Stimulated activated CD8-positive, alpha-beta memory T cell treated with anti-CD3 and anti-CD28 coated beads, Interleukin-4, amount 100 ng/mL, for 48 hours (primary cell): ENCODE measurements around the gene SLC8A1.

Experiments used
- DNase-seq: peaks from one replicate; pipeline ENCODE4 v3.0.0-alpha.2; 2020

SLC8A1 gene

DNA sequence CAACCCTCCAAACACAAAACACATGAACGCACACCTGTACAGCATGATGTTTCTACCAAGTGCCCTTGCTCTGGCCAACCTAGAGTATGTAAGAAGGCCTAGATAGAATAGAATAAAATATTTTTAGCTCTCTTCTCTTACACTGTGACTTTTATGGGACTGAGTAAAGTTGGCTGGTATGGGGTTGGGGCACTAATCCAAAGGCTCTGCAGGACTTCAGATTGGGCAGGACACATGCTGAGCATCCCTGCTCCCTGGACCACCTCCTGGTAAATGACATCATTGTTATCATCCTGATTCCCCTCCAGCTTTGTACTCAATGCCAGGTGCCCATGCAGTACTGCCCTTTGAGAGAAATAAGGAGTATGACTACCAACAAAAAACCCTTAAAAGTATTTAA lies 322.2 kb downstream of the SLC8A1 start:
- no peak for DNase-seq

DNA sequence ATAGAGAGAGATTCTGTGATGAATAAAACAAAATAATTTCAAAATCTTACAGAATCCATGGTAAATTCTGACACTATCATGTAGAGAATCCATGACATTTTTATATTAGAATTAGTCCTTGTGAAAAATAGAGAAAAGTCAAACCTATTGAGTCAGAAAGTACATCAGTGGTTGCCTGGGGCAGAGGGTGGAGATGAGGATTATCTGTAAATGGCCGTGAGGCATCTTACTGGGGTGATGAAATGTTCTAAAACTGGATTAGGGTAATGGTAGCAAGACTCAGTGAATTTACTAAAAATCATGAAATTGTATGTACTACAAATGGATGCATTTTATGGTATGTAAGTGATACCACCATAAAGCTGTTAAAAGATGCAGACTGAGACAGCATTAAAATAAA lies 323.1 kb downstream of the SLC8A1 start:
- DNase-seq, result no peak

DNA sequence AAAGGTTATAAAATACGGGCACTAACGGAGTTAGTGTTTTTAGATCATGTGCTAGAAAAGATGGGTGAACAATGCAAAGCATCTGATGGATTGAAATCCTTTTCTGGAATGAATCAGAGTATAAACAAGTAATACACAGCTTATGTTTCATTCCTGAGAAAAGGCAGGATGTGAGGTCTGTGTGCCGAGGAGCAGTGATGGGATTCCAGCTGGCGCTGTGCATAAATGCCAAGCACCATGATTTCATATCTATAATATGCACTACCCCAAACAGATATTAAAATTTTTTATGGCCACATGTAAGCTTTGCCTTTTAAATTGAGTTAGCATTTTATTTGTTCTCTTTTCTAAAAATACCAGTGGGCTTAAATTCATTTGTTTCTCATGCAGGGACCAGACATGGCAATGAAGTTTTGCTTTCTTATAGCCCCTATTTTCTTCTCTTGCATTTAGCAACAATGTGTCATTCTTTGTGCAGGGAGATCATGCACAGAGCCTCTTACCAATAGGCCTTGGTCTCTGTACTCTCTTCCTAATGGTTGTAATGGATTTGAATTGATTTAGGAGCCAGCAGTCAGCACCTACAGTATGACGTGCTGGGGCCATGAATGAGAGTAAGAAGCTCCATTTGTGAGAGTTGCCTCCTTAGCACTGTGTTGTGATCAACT lies 323.9 kb downstream of the SLC8A1 start:
- DNase-seq, result no peak

DNA sequence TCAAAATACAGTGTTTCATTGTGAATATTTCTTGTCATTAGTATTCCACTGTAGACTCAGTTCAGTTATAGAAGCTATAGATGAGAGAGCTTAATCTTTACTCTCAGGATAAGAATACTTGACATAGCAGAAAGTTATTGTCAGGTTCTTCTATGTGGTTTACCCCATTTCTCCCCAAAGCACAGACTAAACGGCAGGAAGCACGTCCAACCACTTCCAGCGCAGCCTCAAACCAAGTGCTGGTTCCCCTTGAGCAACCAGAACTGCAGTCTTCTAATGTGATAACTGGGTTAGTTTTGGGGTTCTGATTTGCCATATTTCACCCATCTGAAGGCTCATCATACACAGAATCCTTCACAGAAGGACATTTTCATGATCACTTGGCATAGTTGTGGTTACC lies 324.7 kb downstream of the SLC8A1 start:
- DNase-seq, result no peak

DNA sequence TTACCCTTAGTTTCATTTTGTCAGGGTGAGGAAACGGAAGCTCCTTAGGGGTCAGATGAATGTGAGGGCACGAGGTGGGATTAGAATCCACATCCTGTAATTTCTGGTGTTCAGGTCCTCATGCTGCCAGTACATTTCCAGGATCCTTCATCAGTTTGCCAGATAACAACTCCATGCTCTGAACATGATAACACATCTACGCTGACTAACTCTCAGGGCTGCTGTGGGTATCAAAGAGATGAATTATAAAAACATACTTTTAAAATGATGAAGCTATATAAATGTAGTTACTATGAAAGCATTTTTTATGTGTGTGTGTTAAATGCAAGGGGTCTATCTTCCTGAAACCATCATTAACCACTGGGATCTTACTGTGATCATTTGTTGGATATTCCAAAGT lies 325.9 kb downstream of the SLC8A1 start:
- no peak for DNase-seq

DNA sequence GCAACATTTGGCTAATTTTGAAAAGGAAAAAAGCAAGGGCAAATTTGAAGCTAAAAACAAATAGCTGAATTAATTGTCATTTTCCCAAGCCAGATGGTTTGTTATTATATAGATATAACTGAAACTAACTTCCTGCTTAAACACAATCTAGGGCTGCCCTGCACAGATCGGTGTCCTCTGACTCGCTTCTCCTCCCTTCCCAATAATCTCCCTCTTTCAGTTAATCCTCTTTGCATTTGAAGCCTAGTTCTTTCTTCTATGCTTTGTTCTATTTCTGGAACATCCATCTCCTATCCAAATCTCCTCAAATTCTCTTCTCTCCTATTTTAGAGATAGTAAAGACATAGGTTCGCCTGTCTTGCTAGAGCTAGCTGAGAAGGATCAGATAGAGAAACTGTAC lies 328.1 kb downstream of the SLC8A1 start:
- DNase-seq, result no peak

DNA sequence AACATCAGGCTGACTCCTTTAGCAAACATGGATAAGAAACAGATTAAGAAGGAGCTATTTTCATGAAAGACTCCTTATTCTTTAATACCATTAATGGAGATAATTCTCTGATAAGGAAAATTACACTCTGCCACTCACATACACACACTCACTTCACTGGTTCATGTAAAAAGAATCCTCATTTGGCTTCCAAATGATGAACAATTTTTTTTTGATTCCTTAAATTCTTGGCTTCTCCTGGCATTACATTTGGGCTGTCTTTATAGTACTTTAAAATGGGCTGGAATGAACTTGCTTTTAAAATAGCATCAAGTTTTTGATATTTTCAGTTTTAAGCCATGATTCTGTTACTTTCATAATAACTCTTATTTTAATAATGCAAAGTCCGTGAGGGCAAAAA lies 328.6 kb downstream of the SLC8A1 start:
- DNase-seq, result no peak

DNA sequence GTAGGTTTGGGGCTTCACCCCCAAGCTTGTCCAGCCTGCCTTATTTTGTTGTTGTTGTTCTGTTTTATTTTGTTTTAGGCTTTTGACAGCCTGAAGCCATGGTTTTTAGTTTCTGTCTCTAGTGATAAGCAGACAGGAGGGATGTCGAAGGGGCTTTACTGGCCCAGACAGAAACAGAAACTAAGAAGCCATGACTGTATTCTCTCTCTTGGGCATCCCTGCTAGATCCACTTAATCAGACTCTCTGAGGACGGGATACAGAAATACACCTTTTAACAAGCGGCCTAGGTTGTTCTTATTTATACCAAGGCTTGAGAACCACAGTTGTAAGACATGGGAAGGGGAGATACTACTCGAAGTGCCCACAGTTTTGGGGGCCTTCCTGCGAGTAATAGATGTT lies 330.9 kb downstream of the SLC8A1 start:
- no peak for DNase-seq

DNA sequence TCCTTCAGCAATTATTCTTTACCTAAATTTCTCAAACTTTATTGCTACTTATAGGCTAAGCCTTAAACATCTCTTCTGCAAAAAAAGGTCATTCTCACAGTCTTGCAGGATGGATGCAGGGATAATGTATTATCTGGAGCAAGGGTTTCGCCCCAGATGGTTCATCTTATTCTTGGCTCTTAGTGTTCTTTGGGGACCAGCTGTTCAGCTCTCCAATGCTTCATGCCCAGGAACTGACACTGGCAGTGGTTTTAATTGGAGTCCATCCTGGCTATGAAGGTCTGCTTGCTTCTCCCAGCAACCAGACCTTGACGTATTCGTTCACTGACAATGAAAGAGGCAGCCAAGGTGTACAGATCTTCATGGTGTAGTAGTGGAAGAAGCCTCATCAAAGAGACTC lies 331.9 kb downstream of the SLC8A1 start:
- DNase-seq, result no peak

DNA sequence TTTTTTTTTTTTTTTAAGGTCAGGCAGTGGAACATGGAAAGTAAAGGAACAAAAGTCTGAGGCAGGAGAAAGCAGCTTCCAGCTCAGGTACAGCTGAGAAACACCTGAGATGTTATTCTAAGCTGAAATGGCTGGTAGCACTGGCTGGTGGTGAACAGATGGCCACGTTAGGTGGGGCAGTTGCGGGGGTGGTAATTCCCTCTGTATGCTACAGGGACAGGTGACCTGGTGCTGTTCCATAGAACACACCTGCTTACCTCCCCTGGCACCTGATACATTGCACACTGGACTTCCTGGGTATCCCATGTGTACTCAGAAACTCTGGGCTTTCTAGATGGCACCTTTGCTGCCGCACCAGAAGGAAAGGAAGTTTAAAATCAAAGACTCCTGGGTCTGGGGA lies 333.3 kb downstream of the SLC8A1 start:
- no peak for DNase-seq

DNA sequence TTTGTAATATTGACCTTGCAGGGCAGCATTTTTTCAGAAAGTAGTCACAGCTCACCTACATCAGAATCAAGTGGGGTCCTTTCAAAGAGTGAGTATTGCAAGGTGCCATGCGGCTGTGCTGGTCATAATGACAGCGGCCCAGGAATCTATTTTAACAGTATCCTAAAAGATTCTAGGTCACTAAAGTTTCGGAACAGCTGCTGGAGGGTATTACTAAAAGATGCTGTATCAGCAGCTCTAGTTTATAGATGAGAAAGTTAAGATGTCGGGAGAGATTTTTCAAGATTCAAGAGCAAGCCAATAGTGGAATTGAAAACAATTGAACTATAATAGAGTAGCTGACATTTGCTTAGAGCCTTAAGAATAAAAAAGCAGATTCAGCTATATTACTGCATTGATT lies 336.0 kb downstream of the SLC8A1 start:
- no peak for DNase-seq

DNA sequence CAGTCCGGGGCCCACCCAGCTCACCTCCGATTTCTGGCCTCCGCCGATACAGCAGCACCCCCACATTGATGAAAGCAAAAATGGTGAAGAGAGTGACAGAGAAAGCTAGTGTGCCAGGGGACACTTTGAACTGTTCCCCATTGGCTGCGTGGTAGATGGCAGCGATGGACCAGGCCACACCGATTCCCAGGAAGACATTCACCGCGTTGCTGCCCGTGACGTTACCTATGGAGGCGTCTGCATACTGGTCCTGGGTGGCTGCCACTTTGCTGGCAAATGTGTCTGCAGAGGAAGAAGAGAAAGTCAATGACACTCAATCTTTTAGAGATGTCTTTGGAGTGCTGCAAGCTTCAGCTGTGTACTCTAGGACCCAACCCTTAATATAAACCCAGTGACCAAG lies 336.5 kb downstream of the SLC8A1 start:
- DNase-seq, result no peak

DNA sequence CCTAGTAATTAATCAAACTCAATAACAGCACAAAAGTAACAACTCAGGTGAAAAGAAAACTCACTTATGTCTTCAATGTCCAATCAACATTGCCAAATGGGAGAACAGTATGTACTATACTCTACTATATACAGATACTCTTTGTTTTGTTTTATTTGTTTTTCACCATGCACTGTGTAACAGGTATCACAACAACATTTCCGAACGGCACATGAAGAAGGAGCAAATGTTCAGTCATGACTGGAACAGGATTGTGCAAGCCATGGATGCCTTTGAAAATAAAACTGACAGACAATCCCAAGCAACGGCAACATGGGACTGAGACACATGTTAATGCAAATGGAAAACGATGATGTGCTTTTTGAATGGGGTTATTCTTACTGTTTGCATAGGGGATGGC lies 337.9 kb downstream of the SLC8A1 start:
- DNase-seq, result no peak

DNA sequence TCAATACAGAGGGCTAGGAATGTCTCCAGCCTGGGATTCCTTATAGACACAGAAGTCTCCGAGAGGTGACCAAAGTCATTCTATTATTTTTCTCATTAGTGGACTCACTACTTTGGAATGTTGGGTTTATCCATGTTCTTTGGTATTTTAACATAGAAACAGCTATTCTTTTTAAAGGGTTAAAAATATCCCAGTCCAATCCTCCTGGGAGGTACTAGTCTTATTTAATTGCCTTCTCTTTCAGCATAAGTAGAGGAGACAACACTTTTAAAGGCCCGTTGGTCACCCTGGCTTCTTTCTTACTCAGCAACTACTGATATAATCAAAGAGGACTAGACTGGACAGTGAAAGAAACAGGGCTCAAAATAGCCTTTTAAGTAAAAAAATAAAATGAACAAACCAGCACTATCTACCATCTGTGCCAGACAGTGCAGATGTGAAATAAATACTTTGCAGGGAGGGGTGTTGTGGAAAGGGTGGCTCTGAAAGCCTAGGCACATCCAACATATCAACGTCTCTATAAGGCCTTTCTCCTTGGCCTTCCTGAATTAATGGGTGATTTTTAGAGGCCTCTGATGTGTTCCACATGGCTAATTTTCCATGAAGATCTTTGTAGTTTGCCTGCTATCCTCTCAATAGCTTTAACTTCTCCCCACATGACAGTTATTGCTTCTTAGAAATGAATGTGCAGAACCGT lies 338.5 kb downstream of the SLC8A1 start:
- no peak for DNase-seq

DNA sequence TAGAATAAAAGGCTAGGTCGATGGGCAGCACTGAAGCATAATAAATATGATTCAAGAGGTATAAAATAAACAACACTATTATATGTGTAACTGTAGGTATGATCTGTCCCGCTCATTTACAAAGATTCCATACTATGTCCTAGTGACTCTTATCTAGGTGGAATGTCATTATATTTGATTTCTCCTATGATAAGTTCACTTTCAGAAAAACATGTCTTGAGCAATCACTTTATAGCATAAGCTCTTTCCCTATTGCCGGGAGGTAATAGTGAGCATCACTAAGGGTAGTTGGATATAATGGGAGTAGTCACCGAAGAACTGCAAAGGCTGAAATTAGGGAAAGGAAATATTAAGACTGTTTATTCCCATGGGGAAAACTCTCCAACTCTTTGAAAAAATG lies 342.5 kb downstream of the SLC8A1 start:
- DNase-seq, result no peak

DNA sequence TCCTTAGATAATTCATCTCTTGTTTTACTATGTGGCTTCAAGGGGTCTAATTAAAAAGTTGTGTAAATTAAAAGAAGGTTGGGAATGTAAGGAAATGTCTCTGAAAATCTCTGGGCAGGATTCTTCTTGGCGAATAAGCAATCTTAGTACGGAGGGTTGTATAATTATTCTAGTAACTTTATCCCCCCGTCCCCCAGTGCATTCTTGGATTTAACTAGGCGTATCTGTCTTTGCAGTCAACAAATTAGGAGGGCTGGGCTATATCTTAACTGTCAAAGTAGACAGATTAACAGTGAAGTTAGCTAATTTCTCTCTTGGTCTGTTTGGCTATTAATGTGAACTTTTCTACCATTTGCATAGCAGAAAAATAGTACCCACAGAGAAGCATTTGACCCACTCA lies 343.0 kb downstream of the SLC8A1 start:
- no peak for DNase-seq

DNA sequence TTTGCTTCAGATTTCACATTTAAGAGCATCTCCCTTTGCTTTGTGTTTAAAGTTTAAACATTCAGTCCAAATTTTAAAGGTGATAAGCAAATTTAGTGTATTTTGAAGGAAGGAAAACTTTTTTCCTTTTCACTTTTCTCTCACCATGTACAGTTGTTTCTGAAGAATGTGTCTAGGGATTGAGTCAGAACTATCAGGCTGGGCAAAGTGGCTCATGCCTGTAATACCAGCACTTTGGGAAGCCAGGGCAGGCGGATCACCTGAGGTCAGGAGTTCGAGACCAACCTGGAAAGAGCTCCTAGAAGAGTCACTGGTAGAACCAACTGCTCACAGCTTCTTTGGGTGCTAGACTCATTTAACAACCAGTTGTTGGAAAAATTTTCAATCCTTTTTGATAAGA lies 345.8 kb downstream of the SLC8A1 start:
- no peak for DNase-seq

DNA sequence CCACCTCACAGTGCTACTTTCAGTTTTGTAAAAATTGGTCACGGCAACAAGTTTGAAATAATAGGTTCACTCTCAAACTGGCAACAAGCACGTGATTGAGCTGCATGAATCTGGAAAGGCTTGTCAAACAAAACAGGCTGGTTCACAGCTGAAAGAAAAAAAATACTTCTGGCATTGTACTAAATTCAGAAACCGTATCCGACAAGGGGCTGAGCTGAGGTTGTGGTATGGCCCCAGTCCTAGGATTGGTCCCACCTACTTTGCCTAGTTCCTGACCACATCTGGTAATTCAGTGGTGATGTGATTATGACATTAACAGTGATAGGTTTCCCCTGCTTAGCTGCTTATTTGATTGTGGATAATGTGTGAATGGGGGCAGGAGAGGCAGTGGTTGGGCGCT lies 346.3 kb downstream of the SLC8A1 start:
- no peak for DNase-seq

DNA sequence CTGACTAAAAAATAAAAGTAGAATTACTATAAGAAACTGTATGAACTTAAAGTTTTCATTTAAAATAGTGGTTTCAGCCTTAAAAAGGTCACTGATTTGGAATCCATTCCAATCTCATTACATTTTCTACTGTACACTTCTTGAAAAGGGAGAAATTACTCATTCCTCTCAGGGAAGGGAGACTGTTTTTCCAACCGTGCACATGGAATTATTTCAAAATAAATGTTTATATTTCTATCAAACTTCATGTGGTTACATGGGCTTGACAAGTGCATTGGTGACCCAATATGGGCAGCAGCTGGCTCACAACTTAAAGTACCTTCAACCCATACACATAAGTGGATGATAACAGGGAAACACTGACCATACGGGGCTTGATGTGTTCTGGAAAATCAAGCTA lies 348.3 kb downstream of the SLC8A1 start:
- no peak for DNase-seq

DNA sequence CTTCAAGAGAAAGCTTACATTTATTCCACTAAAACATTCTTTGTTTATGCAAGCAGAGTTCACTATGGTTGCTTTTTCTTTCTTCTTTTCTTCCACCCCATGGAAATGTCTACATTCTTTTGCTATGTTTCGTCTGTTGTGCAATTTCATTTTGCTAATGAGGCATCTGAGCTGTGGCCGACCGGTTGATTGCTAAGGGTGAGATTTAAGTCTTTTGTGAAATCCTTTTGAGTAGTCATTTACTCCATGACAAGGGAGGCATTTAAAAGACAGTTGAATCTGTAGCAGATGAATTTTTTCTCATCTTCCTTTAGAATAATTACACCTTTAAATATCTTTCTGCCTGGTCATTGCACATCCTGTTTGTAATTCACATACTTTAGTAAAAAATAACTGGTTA lies 348.7 kb downstream of the SLC8A1 start:
- no peak for DNase-seq

DNA sequence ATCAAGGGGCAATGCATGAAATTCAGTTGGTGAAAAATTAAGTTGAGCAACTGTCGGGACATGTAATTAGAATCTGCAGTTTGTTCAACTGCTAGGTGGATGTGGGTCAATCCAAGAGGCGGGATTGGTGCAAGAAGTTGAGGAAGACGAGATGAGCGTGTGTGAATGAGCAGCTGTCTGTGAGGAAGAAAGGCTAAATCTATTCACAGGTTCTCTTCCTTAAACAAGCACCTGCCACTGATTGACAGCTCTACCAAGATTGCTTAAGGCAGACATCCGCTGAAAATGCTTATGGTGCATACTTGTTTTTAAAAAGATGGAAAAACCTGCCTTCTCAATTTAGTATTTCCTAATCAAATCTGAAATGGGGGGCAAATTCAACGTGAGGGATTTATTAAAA lies 349.4 kb downstream of the SLC8A1 start:
- DNase-seq, result no peak

DNA sequence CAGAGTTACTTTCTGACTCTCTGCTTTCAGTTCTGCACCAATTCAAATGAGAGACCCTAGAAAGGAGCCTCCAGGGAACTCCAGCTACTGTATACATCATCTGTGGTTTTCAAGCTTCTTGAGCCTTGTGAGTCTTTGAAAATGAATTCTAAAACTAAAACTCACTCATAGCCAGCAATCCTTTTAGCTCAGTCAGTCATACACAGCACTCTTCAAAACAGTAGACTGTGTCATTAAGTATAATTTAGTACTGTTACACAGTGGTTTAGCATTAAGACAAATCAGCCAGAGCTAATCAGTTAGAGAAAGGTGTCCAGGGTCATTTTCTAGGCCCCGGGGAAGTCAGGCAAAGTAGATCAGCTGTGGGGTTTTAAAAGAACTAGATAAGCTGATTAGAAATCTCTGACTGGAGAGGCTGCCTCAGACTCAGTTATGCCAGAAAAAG lies 350.7 kb downstream of the SLC8A1 start:
- no peak for DNase-seq

DNA sequence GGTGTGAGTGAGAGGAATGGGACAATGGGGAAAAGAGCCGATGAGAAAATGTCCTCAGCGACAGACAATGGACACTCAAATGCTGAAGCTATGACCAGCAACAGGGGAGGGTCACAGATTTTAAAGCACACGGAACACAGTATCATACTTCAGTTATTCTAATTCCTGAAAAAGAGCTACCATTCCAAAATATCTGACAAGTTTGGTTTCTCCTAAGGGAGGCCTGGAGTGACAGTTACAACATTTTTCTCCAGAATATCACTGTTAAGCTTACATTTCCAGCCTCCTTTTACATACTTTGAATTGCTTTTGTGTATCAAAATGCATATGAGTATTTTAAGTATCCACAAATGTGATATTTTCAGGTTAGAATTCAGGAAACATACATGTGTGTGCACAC lies 351.2 kb downstream of the SLC8A1 start:
- DNase-seq, result no peak

DNA sequence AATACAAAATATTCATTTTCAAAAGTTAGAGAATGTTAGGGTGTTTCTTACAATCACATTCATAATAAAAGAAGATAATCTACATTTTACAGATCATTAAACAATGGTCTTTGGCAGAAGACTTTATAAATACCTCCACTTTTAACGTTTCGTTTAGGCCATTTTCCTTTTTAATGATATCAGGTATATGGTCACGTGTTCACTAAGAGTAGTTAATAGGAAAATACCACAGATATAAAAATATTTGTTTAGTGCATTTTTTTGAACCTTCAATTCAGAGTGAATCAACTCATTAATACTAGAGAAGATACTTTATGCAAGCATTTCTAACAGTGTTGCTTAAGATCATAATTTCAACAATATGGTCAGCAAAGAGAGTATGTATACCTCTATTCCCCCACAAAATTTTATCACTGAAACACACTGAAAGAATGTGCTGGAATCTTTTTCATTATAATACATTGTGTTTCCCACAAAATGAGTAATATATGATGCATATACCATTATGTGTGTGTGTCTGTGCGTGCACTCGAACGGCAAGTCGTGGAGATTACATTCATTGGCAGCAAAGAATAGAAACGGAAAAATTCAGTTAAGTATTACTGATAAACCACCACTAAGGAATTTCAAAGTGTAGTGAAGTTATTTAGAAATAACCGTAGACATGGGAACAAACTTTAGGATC lies 353.0 kb downstream of the SLC8A1 start:
- DNase-seq, result no peak
